CD8-positive, alpha-beta memory T cell (primary cell): ENCODE measurements around the gene CACNA1C. TPM values are rescaled to one million over a fixed set of nuclear protein-coding genes. Genes with fewer than 3 reads are reported as not detected.

Experiments
- CTCF ChIA-PET: fragments of 350-600 bp; sonication (Branson Sonifier 250); formaldehyde crosslinking; loops from one replicate; lab custom pipeline; 2021; ENCODE audit warnings: antibody characterized with exemption; lab: Charles Lee
- POLR2A ChIA-PET: fragments of 350-600 bp; sonication (Branson Sonifier 250); formaldehyde crosslinking; loops from one replicate; lab custom pipeline; 2021; ENCODE audit warnings: antibody characterized with exemption; lab: Charles Lee
- DNase-seq, 5 donors: peaks; one replicate each; pipeline versions ENCODE4 v3.0.0 to v3.0.0-alpha.2; 2020 to 2022; ENCODE audit warnings: mixed read lengths in 1 of 5
- H3K27ac ChIP-seq: one replicate; pipeline ENCODE4 v1.7.0; 2013; ENCODE audit warnings: low read depth, mild to moderate bottlenecking, low read length, moderate library complexity
- H3K27me3 ChIP-seq: 2 replicates; pipeline ENCODE4 v1.7.0; 2013; ENCODE audit warnings: low read length, mild to moderate bottlenecking; ENCODE audit not compliant: insufficient read depth, poor library complexity, severe bottlenecking
- H3K36me3 ChIP-seq: 2 replicates; pipeline ENCODE4 v1.7.0; 2013; ENCODE audit warnings: mild to moderate bottlenecking, low read length, moderate library complexity; ENCODE audit not compliant: insufficient read depth
- H3K4me1 ChIP-seq: 2 replicates; pipeline ENCODE4 v1.7.0; 2013; ENCODE audit warnings: mild to moderate bottlenecking, low read length, moderate library complexity; ENCODE audit not compliant: insufficient read depth
- H3K4me3 ChIP-seq: 2 replicates; pipeline ENCODE4 v1.7.0; 2013; ENCODE audit warnings: mild to moderate bottlenecking, low read length
- H3K9me3 ChIP-seq: 2 replicates; pipeline ENCODE4 v1.7.0; 2013; ENCODE audit warnings: mild to moderate bottlenecking, low read length
- H3K27ac Mint-ChIP-seq, 8 donors: one replicate each; pipeline ENCODE4 v1.8.0; 2020 to 2021; ENCODE audit warnings: mixed read lengths in 8 of 8, mild to moderate bottlenecking in 6 of 8, inconsistent platforms in 3 of 8, moderate library complexity in 3 of 8
- H3K27me3 Mint-ChIP-seq, 2 donors: one replicate each; pipeline ENCODE4 v1.8.0; 2020 to 2021; ENCODE audit warnings: mixed read lengths in 2 of 2, mild to moderate bottlenecking in 1 of 2, moderate library complexity in 1 of 2
- H3K36me3 Mint-ChIP-seq, 3 donors: one replicate each; pipeline ENCODE4 v1.8.0; 2020 to 2021; ENCODE audit warnings: mixed read lengths in 3 of 3, inconsistent platforms in 1 of 3, mild to moderate bottlenecking in 1 of 3
- H3K4me1 Mint-ChIP-seq, 3 donors: one replicate each; pipeline ENCODE4 v1.8.0; 2020 to 2021; ENCODE audit warnings: mixed read lengths in 3 of 3, inconsistent platforms in 1 of 3, mild to moderate bottlenecking in 1 of 3
- H3K4me3 Mint-ChIP-seq, 7 donors: one replicate each; pipeline ENCODE4 v1.8.0; 2020 to 2021; ENCODE audit warnings: mixed read lengths in 7 of 7, mild to moderate bottlenecking in 6 of 7, moderate library complexity in 4 of 7, inconsistent platforms in 2 of 7
- H3K9me3 Mint-ChIP-seq, 5 donors: one replicate each; pipeline ENCODE4 v1.8.0; 2020 to 2022; ENCODE audit warnings: mixed read lengths in 5 of 5, mild to moderate bottlenecking in 3 of 5, moderate library complexity in 2 of 5, inconsistent platforms in 1 of 5
- polyA plus RNA-seq: library from polyadenylated mRNA; unstranded; fragments of 300-500 nt; fragmentation: Illumina TruSeq; gene quantifications from one replicate; pipeline ENCODE4 v1.2.3, GENCODE V29; 2021
- total RNA-seq, 2 experiments: library from RNA; stranded (reverse); gene quantifications; one replicate each; pipeline ENCODE4 v1.2.3, GENCODE V29; 2021

CACNA1C gene
- total and polyA plus RNA-seq, 3 experiments from 2014 or later: 0.04 to 0.10 (median 0.04) TPM

DNA sequence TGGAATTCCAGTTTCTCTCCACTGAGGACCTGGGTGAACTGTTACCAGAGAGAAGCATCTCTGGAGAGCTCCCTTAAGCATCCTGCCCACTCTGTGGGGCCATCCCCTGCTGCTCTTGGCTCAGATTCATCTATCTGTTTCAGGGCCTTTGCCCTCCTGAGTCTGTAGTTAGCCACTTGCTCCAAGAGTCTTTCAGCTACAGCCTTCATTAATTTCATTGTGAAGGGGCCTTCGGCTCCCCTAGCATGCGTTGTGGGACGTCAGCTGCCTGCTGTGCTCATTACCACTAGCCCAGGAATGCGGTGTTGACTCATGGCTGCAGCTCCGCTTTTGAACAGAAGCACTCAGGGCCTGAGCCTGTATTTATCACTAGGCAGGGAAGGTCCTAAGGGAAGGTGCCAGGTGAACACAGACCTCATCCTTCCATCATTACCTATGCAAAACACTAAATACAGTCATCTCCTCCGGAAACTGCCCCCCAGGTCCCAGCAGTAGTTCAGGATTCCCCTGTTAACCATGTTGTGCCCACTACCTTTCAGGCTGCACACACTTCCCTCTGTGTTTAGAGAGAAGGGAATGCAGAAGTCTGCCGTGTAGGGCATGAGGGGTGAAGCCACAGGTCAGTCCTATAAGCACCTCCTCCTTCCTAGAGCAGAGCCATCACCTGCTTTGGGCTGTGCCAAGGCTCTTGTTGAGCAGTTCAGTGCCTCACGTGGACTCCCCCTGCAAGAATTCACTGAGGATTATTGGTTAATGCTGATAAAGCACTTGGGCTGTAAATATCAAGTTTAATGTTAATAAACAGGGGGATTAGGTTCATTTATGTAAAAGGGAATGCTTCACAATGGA is 191.4 kb downstream of the CACNA1C start:
- H3K27me3 Mint-ChIP-seq: peaks cover 13 to 17% of the 10 kb centered on the region in 2 donors
- Histone ChIP-seq H3K36me3 (no peaks in the 10 kb centered on the region), H3K4me3 (no peak overlapping the region), H3K4me1 (no peaks in the 10 kb centered on the region), H3K27ac (no peak overlapping the region), H3K27me3 (no peaks in the 10 kb centered on the region), H3K9me3 (no peaks in the 10 kb centered on the region)
- H3K4me3 Mint-ChIP-seq: no peak overlapping the region
- H3K9me3 Mint-ChIP-seq: no peaks in the 10 kb centered on the region
- DNase-seq: no peak
- ChIA-PET CTCF (no interaction called here), POLR2A (no interaction called here)
- H3K27ac Mint-ChIP-seq: no peak overlapping the region
- H3K36me3 Mint-ChIP-seq: no peaks in the 10 kb centered on the region
- no peaks in the 10 kb centered on the region for H3K4me1 Mint-ChIP-seq

DNA sequence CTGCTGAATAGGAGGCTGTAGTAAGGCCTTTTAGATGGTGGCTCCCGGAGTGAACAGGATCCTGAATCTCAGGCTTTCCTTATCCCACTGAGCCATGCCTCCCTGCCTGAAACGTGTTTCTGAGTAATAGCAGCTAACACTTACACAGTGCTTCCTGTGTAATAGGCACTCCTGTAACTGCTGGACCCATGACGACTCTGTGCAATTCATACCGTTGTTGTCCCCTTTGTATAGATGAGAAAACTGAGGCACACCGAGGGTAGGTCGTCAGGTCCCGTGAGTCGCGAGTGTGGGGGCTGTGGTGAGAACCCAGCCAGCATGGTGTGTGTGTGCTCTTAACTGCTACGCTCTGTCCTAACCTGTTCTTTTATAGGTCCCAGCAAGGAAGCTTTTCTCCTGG is 193.6 kb downstream of the CACNA1C start:
- H3K9me3 ChIP-seq: no peaks in the 10 kb centered on the region
- Mint-ChIP-seq H3K4me1 (no peaks in the 10 kb centered on the region), H3K27me3 (peaks cover 16 to 23% of the 10 kb centered on the region in 2 donors), H3K36me3 (no peaks in the 10 kb centered on the region), H3K27ac (no peak overlapping the region), H3K9me3 (no peaks in the 10 kb centered on the region), H3K4me3 (no peak overlapping the region)
- no peak overlapping the region for H3K27ac ChIP-seq
- no peak for DNase-seq
- POLR2A ChIA-PET: no interaction called here
- no peaks in the 10 kb centered on the region for H3K36me3 ChIP-seq
- no peaks in the 10 kb centered on the region for H3K27me3 ChIP-seq
- CTCF ChIA-PET: no interaction called here
- H3K4me1 ChIP-seq: no peaks in the 10 kb centered on the region
- H3K4me3 ChIP-seq: no peak overlapping the region

DNA sequence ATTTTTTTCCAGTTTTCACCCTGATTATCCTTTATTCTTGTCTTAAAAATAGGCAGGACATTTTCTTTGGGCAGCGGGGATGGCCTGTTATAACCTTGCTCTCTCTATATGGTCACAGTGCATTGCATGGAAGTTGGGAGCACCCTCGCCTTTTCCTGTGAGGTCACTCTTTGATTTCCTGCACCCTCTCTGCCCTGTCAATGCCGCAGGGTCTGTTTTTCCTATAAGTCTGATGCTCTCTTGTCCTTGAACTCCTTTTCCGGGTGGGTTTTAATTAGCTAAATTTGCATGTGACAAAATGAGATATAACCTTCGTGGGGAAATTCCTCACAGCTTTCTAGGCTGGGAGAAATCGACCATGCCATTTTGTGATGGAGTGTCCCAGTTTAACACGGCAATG is 194.3 kb downstream of the CACNA1C start:
- Mint-ChIP-seq H3K36me3 (no peaks in the 10 kb centered on the region), H3K4me3 (no peak overlapping the region), H3K4me1 (no peaks in the 10 kb centered on the region), H3K27me3 (peaks cover 13 to 21% of the 10 kb centered on the region in 2 donors), H3K9me3 (no peaks in the 10 kb centered on the region), H3K27ac (no peak overlapping the region)
- no peak for DNase-seq
- Histone ChIP-seq H3K27ac (no peak overlapping the region), H3K4me3 (no peak overlapping the region), H3K36me3 (no peaks in the 10 kb centered on the region), H3K4me1 (no peaks in the 10 kb centered on the region), H3K9me3 (no peaks in the 10 kb centered on the region), H3K27me3 (no peaks in the 10 kb centered on the region)
- ChIA-PET POLR2A (no interaction called here), CTCF (no interaction called here)

DNA sequence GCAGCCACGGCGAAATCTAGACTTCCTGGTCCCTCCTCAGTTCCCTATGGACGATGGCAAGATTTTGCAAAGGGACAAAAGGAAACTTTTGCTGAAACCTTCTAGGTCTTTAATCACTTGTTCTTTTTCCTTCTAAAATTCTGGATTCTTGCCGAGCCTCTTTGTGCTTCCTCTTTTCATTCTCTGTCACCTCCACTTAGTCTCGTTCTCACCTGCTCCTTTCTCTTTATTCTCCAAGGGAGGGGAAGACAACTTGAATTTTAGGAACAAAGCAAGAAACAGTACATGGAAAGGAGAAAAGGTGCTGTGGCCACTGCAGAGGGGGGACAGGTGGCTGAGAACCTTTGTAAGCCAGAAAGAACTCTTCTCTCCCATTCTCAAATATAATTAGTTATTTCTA is 194.8 kb downstream of the CACNA1C start:
- no peak overlapping the region for H3K4me3 Mint-ChIP-seq
- Histone ChIP-seq H3K9me3 (no peaks in the 10 kb centered on the region), H3K4me1 (no peaks in the 10 kb centered on the region), H3K4me3 (no peak overlapping the region), H3K27ac (no peak overlapping the region), H3K36me3 (no peaks in the 10 kb centered on the region), H3K27me3 (no peaks in the 10 kb centered on the region)
- H3K27me3 Mint-ChIP-seq: peaks cover 13 to 25% of the 10 kb centered on the region in 2 donors
- no peak overlapping the region for H3K27ac Mint-ChIP-seq
- H3K36me3 Mint-ChIP-seq: no peaks in the 10 kb centered on the region
- no peaks in the 10 kb centered on the region for H3K4me1 Mint-ChIP-seq
- ChIA-PET POLR2A (no interaction called here), CTCF (no interaction called here)
- no peaks in the 10 kb centered on the region for H3K9me3 Mint-ChIP-seq
- DNase-seq: no peak

DNA sequence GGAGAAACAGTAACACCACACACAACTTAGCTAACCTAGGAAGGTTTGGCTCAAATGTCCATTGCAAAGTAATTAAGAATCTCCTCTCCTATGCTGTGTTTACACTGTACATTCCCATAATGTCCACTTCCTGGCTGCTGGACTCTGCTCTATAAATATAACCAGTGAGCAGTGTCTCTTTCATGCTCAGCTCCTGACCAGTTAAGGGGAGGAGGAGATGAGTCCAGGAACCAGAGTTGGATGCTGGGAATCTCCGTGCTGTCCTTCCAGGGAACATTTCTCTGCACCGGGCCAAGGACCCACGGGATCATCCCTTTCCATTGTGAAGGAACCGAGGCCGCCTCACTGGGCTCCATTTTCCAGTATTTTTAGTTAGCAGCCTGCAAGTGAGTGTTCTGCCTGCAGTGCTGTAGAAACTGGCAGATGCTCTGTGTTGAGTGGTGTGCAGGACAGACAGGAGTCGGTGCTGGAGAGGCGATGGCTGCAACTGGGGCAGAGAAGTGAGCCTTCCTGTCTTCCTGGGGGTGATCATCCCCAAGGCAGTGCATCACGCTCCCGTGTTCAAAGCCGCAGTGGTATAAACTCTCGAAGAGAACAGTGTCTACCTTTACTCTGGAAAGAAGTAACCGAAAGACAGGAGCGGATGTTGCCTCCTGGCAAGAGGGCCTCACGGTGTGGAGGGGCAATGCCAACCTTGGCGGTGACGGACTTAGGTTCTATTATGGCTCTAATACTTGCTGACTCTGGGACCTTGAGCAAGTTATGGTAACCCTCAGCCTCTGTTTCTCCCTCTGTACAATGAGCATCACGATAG is 195.5 kb downstream of the CACNA1C start:
- H3K27ac ChIP-seq: no peak overlapping the region
- H3K27me3 ChIP-seq: no peaks in the 10 kb centered on the region
- Mint-ChIP-seq H3K9me3 (no peaks in the 10 kb centered on the region), H3K27me3 (peaks cover 17 to 29% of the 10 kb centered on the region in 2 donors), H3K4me1 (no peaks in the 10 kb centered on the region), H3K36me3 (no peaks in the 10 kb centered on the region), H3K4me3 (no peak overlapping the region), H3K27ac (no peak overlapping the region)
- ChIA-PET POLR2A (no interaction called here), CTCF (no interaction called here)
- no peak overlapping the region for H3K4me3 ChIP-seq
- H3K9me3 ChIP-seq: no peaks in the 10 kb centered on the region
- DNase-seq: no peak
- H3K36me3 ChIP-seq: no peaks in the 10 kb centered on the region
- H3K4me1 ChIP-seq: no peaks in the 10 kb centered on the region

DNA sequence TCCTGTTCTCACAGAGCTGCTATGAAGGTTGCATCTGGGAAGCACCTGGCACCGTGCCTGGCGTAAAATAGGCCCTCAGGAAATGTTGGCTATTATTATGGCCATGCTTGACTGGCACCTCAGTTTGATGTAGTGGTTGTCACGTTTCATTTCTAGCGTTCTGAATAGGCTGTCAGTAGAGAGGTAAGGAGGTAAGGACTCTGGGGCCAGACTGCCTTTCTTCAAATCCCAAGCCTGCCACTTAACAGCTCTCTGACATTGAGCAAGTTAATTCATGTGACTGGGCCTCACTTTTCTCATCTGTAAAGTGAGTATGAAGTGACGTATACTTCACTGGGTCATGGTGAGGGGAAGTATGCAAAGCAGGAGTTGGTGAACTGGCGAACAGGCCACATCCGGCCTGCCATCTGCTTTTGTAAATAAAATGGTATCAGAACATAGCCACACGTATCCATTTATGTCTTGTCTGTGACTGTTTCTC is 196.2 kb downstream of the CACNA1C start:
- CTCF ChIA-PET: no interaction called here

DNA sequence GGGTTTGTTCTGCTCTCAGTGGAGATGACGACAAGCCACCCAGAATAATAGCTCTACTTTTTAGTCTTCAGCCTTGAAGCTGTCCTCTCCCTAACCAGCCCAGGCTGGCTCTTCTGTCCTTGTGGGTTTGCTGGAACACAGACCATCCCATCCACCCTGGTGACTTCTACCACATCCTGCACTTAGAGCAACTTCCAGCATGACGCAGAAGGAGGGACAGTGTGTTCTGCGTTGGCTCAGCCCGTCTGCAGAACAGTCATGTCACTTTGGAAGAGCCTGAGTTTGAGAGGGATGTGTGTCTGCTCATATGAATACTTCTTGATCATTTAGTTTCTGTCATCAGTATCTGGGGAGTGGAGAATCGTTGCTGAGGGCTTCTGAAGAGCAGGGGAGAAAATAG is 198.0 kb downstream of the CACNA1C start:
- Mint-ChIP-seq H3K36me3 (no peaks in the 10 kb centered on the region), H3K9me3 (peaks cover 0 to 5% (median 0%) of the 10 kb centered on the region in 5 donors), H3K4me3 (no peak overlapping the region), H3K27ac (no peak overlapping the region), H3K4me1 (no peaks in the 10 kb centered on the region), H3K27me3 (peaks cover 12 to 28% of the 10 kb centered on the region in 2 donors)
- DNase-seq: no peak
- Histone ChIP-seq H3K4me1 (no peaks in the 10 kb centered on the region), H3K9me3 (no peaks in the 10 kb centered on the region), H3K27ac (no peak overlapping the region), H3K27me3 (no peaks in the 10 kb centered on the region), H3K4me3 (no peak overlapping the region), H3K36me3 (no peaks in the 10 kb centered on the region)
- CTCF ChIA-PET: no interaction called here
- POLR2A ChIA-PET: no interaction called here

More for the DNA sequence above, 196.2 kb downstream of the CACNA1C start:
- no peak overlapping the region for H3K4me3 Mint-ChIP-seq
- Histone ChIP-seq H3K9me3 (no peaks in the 10 kb centered on the region), H3K27ac (no peak overlapping the region), H3K4me1 (no peaks in the 10 kb centered on the region), H3K27me3 (no peaks in the 10 kb centered on the region), H3K4me3 (no peak overlapping the region), H3K36me3 (no peaks in the 10 kb centered on the region)
- H3K27me3 Mint-ChIP-seq: peaks cover 17 to 32% of the 10 kb centered on the region in 2 donors
- no peaks in the 10 kb centered on the region for H3K4me1 Mint-ChIP-seq
- DNase-seq: no peak
- H3K9me3 Mint-ChIP-seq: peaks cover 0 to 2% (median 0%) of the 10 kb centered on the region in 5 donors
- no peaks in the 10 kb centered on the region for H3K36me3 Mint-ChIP-seq
- POLR2A ChIA-PET: no interaction called here
- H3K27ac Mint-ChIP-seq: peak overlapping the region in 1 of 8 donors; percentile 23
